ENCODE results near the gene EVA1C.
"Not testable (repeated sequence)": the region's sequence is repeated elsewhere in the genome, so short reads cannot be mapped to it uniquely, and the experiment has no call there.

GRCh38 chr21:32530809-32531208 is 118.3 kb downstream of the EVA1C start:
- not testable (repeated sequence) for TF ChIP-seq CTCF, POLR2A, POLR2AphosphoS5 (IDR thresholded peaks at IDR 0.05)
